GM21723 (cell line): ENCODE results near the gene ISM2.
"Not testable (repeated sequence)": the region's sequence is repeated elsewhere in the genome, so short reads cannot be mapped to it uniquely, and the experiment has no call there.

Experiments
- ATAC-seq: cut with Tn5 transposase; IDR thresholded peaks from one replicate; pipeline ENCODE4 v1.9.1; 2021; ENCODE audit warnings: mild to moderate bottlenecking, moderate library complexity; ENCODE audit not compliant: unreplicated experiment

ISM2 gene

GRCh38 chr14:77498120-77498979, at the start of gene ISM2:
TSS of gene ISM2 (minus strand) at chr14:77498816. CDS start at chr14:77498793, 23 bp downstream.
- peak; percentile 73 for ATAC-seq

- ATAC-seq, result no peak
These were observed 49.0 kb upstream of the ISM2 start for GRCh38 chr14:77547512-77548180.

GRCh38 chr14:77545171-77545570, 46.6 kb upstream of the ISM2 start:
- not testable (repeated sequence) for ATAC-seq

GRCh38 chr14:77544571-77544970, 46.0 kb upstream of the ISM2 start:
- ATAC-seq, result no peak

- ATAC-seq, result no peak
These were observed 45.2 kb upstream of the ISM2 start for GRCh38 chr14:77543637-77544334.

- no peak for ATAC-seq
These were observed 44.6 kb upstream of the ISM2 start for GRCh38 chr14:77543240-77543551.

- ATAC-seq, result no peak
These were observed 44.0 kb upstream of the ISM2 start for GRCh38 chr14:77542421-77543239.

- ATAC-seq, result no peak
These were observed 43.3 kb upstream of the ISM2 start for GRCh38 chr14:77541905-77542304.

GRCh38 chr14:77536951-77537350, 38.3 kb upstream of the ISM2 start:
- not testable (repeated sequence) for ATAC-seq

GRCh38 chr14:77531071-77531470, 32.5 kb upstream of the ISM2 start:
- no peak for ATAC-seq

GRCh38 chr14:77529963-77530362, 31.3 kb upstream of the ISM2 start:
- ATAC-seq, result no peak

GRCh38 chr14:77529213-77529612, 30.6 kb upstream of the ISM2 start:
- no peak for ATAC-seq

GRCh38 chr14:77528701-77529100, 30.1 kb upstream of the ISM2 start:
- ATAC-seq, result not testable (repeated sequence)

GRCh38 chr14:77526266-77526665, 27.6 kb upstream of the ISM2 start:
- ATAC-seq, result no peak

GRCh38 chr14:77524536-77524935, 25.9 kb upstream of the ISM2 start:
- no peak for ATAC-seq

- ATAC-seq, result no peak
These were observed 24.5 kb upstream of the ISM2 start for GRCh38 chr14:77523109-77523508.

GRCh38 chr14:77520555-77520954, 21.9 kb upstream of the ISM2 start:
- ATAC-seq, result no peak

- no peak for ATAC-seq
These were observed 17.5 kb upstream of the ISM2 start for GRCh38 chr14:77516126-77516525.

- ATAC-seq, result no peak
These were observed 13.0 kb upstream of the ISM2 start for GRCh38 chr14:77511486-77512162.

GRCh38 chr14:77509366-77509765, 10.8 kb upstream of the ISM2 start:
- no peak for ATAC-seq
